Measurements from ENCODE around the gene ASCL1. TPM values are rescaled to one million over a fixed set of nuclear protein-coding genes. Genes with fewer than 3 reads are reported as not detected.

ASCL1 gene
- total RNA-seq, 2 donors from 2014 or later: not detected

DNA sequence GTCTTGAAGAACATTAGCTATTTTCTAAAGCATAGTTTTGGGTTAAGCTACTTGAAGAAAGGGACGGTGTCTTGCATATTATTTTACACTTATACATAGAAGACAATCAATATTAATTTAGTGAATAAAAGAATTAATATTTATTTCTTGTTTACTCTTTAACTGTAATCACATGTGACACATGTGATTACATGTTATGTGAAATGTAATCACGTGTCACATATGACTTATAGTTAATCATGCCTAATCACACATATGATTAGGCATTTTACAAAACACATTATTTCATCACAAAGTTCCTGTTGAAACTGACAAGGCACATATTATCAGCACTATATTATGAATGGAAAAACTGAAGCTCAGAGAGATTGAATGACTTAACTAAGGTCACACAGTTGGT lies 45.2 kb upstream of the ASCL1 start:
- Histone ChIP-seq H3K36me3 (no peaks in the 10 kb centered on the region), H3K27ac (no peak overlapping the region), H3K4me1 (ENCODE audit: control insufficient read depth in 1 of 2, low read depth in 2 of 2) (no peaks in the 10 kb centered on the region), H3K27me3 (replicated peaks; ENCODE audit: insufficient read depth) (no peaks in the 10 kb centered on the region), H3K9me3 (no peaks in the 10 kb centered on the region), H3K4me3 (no peak overlapping the region)
- no peak for ATAC-seq (ENCODE audit: insufficient number of reproducible peaks, low FRiP score, low read depth)
- DNase-seq (ENCODE audit: low spot score): no peak
- TF ChIP-seq, protein P1, sequence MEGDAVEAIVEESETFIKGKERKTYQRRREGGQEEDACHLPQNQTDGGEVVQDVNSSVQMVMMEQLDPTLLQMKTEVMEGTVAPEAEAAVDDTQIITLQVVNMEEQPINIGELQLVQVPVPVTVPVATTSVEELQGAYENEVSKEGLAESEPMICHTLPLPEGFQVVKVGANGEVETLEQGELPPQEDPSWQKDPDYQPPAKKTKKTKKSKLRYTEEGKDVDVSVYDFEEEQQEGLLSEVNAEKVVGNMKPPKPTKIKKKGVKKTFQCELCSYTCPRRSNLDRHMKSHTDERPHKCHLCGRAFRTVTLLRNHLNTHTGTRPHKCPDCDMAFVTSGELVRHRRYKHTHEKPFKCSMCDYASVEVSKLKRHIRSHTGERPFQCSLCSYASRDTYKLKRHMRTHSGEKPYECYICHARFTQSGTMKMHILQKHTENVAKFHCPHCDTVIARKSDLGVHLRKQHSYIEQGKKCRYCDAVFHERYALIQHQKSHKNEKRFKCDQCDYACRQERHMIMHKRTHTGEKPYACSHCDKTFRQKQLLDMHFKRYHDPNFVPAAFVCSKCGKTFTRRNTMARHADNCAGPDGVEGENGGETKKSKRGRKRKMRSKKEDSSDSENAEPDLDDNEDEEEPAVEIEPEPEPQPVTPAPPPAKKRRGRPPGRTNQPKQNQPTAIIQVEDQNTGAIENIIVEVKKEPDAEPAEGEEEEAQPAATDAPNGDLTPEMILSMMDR (IDR thresholded peaks at IDR 0.05): no peak

DNA sequence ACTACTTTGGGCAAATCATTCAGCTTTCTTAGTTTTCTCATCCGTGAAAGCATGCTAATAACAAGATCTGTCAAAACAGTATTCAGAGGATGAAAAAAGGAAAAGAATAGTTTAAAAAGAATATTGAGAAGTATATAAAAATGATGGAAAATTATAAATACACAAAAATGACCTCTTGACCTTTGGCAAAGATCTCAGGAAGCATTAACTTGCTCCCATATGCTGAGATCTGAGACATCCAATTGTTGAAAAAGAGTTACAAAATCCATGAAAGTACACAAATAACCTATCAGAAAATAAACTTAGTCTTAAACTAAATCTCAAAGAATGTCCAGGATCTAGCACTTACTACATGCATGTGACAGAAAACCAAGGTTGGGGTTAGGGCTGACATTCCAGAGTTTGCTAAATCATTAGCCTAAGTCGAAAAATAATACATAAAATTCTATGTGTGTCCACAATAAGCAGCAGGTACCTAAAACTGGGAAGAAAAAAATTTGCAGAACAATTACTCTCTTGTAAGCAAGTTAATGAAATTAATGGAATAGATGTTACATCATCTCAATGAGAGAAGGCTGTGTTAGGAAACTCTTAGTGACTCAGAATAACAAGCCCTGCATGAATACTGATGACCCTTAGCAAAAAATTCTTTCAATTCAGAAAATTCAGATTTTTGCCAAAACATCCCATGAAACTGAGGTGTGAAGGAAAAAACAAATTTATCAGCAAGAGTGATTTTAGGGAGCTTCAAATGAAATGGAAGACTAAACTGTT lies 43.8 kb upstream of the ASCL1 start:
- H3K36me3 ChIP-seq: no peaks in the 10 kb centered on the region
- DNase-seq (ENCODE audit: low spot score) (no peak), ATAC-seq (ENCODE audit: insufficient number of reproducible peaks, low FRiP score, low read depth) (no peak)
- no peak overlapping the region for H3K4me3 ChIP-seq
- H3K27ac ChIP-seq: no peak overlapping the region
- H3K9me3 ChIP-seq: no peaks in the 10 kb centered on the region
- no peaks in the 10 kb centered on the region for H3K4me1 ChIP-seq (ENCODE audit: control insufficient read depth in 1 of 2, low read depth in 2 of 2)
- TF ChIP-seq, protein P1 (IDR thresholded peaks at IDR 0.05): no peak
- no peaks in the 10 kb centered on the region for H3K27me3 ChIP-seq (replicated peaks; ENCODE audit: insufficient read depth)

DNA sequence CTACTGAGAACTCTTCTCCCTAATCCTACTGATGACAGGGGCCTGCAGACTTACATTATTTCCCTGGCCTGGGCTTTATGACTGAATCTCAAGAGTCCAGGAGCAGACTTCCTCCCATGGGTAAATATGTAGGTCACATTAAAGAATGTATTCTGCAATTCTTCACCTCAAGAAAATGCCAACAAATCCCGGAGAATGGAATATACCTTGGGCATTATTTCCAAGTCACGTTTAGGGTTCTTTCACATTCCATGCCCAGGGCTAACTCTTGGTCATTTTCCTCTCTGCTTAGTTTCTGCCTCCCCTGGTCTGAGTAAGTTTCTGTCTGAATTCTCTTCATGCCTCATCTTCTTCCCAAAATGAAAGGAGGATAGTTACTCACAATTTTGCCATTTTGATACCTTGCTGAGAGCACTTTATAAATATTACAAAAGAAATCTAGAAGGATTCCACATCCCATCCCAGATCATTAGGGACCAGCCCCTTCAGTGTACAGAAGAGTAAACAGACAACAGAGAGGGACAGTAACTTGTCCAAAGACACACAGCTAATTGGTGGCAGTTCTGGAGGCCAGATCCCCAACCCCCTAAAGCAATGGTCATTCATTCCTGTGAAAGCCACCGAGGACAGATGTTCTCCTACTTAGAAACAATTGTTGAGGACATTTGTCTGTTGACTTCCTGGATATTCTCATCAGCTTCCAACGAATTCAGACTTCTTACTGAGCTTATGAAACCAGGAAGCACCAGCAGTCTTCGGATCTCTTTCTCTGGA lies 41.0 kb upstream of the ASCL1 start:
- Histone ChIP-seq H3K36me3 (no peaks in the 10 kb centered on the region), H3K9me3 (no peaks in the 10 kb centered on the region), H3K27me3 (replicated peaks; ENCODE audit: insufficient read depth) (no peaks in the 10 kb centered on the region), H3K4me1 (ENCODE audit: control insufficient read depth in 1 of 2, low read depth in 2 of 2) (no peaks in the 10 kb centered on the region), H3K27ac (no peak overlapping the region), H3K4me3 (no peak overlapping the region)
- ATAC-seq (ENCODE audit: insufficient number of reproducible peaks, low FRiP score, low read depth) (no peak), DNase-seq (ENCODE audit: low spot score) (no peak)
- TF ChIP-seq, protein P1 (IDR thresholded peaks at IDR 0.05): no peak

DNA sequence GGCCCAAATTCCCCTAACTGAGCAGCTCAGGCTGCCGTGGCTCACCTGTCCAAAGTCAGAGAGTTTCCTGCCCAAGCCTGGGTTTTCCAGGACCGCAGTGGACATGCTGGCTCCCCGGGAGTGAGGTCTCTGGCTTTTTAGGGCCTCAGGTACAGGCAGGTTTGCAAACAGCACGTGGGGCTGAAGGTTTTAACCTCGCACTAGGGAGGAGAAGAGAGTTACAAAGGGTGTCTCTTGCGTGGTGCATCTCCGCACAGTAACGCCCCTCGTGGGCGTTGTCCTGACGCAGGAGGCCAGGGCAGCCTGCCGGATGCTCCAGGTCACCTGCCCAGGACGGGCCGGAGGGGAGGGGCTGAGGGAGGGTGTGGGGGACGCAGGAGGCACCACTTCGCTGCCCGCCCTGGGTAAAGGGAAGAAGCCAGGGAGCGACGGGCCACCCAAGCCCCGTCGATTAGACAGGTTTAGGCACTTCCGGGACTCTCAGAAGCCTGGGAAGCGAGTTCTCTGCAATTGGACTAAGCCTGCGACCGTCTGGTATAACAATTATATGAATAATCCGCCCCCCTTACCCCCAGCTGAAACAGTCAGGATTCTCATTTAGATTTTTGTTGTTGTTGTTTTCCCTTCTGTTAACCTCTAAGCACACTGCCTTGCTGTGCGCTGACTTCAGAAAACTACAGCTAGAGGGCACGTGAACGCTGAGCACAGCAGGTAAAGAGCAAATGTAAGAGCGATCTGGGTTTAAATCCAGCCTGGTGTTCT lies 40.3 kb upstream of the ASCL1 start, which contains the start of gene PAH:
PAH (minus strand) TSS at position 219 of the 762 bp plus-strand sequence; CDS start at position 105, 114 bp downstream.
- Histone ChIP-seq H3K4me1 (ENCODE audit: control insufficient read depth in 1 of 2, low read depth in 2 of 2) (no peaks in the 10 kb centered on the region), H3K27me3 (replicated peaks; ENCODE audit: insufficient read depth) (no peaks in the 10 kb centered on the region), H3K27ac (no peak within 1 kb of the TSS), H3K4me3 (no peak within 1 kb of the TSS), H3K36me3 (no peaks in the 10 kb centered on the region), H3K9me3 (no peaks in the 10 kb centered on the region)
- ATAC-seq (ENCODE audit: insufficient number of reproducible peaks, low FRiP score, low read depth): no peak
- TF ChIP-seq, protein P1 (IDR thresholded peaks at IDR 0.05): no peak
- no peak for DNase-seq (ENCODE audit: low spot score)

DNA sequence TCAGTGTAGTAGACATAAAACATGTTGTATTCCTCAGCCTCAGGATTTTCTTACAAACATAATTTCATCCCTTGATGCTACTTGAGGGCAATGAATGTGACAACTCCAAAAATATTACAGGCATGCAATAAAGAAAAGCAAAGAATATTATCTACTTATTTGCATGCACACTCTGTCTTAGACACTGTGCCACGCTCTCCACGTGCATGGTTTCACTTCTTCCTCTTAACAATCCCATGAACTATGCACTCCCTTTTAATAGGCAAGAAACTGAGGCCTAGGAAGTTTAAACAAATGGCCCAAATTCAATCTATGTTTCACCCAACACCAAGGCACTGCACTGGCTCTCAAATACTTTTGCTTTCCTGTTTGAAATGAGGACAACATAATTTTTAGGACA lies 38.6 kb upstream of the ASCL1 start:
- Histone ChIP-seq H3K36me3 (no peaks in the 10 kb centered on the region), H3K27ac (no peak overlapping the region), H3K27me3 (replicated peaks; ENCODE audit: insufficient read depth) (no peaks in the 10 kb centered on the region), H3K9me3 (no peaks in the 10 kb centered on the region), H3K4me1 (ENCODE audit: control insufficient read depth in 1 of 2, low read depth in 2 of 2) (no peaks in the 10 kb centered on the region), H3K4me3 (no peak overlapping the region)
- TF ChIP-seq, protein P1 (IDR thresholded peaks at IDR 0.05): no peak
- DNase-seq (ENCODE audit: low spot score) (no peak), ATAC-seq (ENCODE audit: insufficient number of reproducible peaks, low FRiP score, low read depth) (no peak)

Measured in thoracic aorta (tissue), 2 donors.